ENCODE results near the gene IMMP1L. TPM values are rescaled to one million over a fixed set of nuclear protein-coding genes. Genes with fewer than 3 reads are reported as not detected.

Gene IMMP1L
- total and polyA plus RNA-seq, 8 donors, result 3.1 to 46.3 (median 25.9) TPM

DNA sequence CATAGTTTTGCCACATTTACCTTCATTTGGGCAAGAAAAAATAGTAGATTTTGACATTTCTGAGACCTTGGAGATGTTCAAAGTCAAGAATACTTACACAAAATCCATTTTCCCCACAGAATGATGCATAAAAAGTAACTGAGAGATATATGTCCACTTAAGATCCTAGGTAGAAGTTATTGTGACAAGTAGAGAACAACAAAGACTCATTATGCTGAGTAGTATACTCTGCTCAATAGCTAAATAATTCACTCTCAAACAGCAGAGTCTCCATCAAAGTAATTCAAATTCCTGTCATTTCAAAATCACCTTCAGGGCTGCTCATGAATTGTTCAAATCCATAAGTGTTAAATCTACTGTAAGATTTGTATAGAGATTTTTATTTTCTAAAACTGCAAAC lies 35.3 kb downstream of the IMMP1L start:
- Histone ChIP-seq H3K36me3 (no peaks in the 10 kb centered on the region), H3K9me3 (no peaks in the 10 kb centered on the region), H3K27ac (no peak overlapping the region), H3K4me1 (no peaks in the 10 kb centered on the region), H3K4me3 (no peak overlapping the region), H3K27me3 (no peaks in the 10 kb centered on the region)
- TF ChIP-seq, protein P1, sequence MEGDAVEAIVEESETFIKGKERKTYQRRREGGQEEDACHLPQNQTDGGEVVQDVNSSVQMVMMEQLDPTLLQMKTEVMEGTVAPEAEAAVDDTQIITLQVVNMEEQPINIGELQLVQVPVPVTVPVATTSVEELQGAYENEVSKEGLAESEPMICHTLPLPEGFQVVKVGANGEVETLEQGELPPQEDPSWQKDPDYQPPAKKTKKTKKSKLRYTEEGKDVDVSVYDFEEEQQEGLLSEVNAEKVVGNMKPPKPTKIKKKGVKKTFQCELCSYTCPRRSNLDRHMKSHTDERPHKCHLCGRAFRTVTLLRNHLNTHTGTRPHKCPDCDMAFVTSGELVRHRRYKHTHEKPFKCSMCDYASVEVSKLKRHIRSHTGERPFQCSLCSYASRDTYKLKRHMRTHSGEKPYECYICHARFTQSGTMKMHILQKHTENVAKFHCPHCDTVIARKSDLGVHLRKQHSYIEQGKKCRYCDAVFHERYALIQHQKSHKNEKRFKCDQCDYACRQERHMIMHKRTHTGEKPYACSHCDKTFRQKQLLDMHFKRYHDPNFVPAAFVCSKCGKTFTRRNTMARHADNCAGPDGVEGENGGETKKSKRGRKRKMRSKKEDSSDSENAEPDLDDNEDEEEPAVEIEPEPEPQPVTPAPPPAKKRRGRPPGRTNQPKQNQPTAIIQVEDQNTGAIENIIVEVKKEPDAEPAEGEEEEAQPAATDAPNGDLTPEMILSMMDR (IDR thresholded peaks at IDR 0.05), result no peak
- no peak for TF ChIP-seq POLR2A (IDR thresholded peaks at IDR 0.05)
- no peak for TF ChIP-seq EP300 (IDR thresholded peaks at IDR 0.05)
- no peak for TF ChIP-seq POLR2AphosphoS5 (IDR thresholded peaks at IDR 0.05)
- DNase-seq, result no peak
- intact Hi-C loops (cut with DNase I; ENCODE audit: low total_unique reads), result no loop called here

DNA sequence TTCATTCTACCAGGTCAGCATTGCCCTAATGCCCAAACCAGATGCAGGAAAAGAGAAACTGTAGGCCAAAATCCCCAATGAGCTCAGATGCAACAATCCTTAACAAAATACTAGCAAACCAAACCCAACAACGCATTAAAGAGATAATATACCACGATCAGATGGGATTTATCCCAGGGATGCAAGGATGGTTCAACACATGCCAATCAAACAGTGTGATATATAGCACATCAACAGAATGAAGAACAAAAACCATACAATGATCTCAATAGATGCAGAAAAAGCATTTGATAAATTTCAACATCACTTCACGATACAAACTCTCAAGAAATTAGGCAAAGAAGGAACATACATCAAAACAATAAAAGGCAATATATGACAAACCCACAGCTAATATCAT lies 45.0 kb downstream of the IMMP1L start:
- 97 to 99% (median 98%) methylated on average over 3 of the region's 3 CpGs for WGBS, 5 donors
- intact Hi-C loops (cut with DNase I; ENCODE audit: low total_unique reads), result no loop called here
- no peak for TF ChIP-seq POLR2A (IDR thresholded peaks at IDR 0.05)
- TF ChIP-seq EP300 (IDR thresholded peaks at IDR 0.05), result no peak
- no peak for TF ChIP-seq POLR2AphosphoS5 (IDR thresholded peaks at IDR 0.05)
- TF ChIP-seq, protein P1 (IDR thresholded peaks at IDR 0.05), result no peak

DNA sequence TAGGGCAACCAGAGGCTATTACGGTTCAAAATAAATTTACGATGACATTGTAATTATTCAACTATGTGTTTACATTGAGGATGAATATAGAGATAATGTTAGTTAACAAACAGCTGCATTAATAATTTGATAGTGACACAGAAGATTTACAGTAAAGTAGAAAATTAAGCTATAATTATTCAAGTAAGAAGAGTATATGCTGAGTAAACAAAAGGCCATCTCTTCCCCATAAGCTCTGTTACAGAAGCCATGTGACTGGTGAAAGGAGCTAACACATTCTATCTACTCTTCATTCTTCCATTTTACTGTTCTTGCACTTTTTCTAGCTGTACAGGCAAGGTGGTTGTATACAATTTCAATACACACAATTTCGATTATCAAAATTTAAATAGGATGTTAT lies 54.2 kb downstream of the IMMP1L start:
- Histone ChIP-seq H3K4me3 (no peak overlapping the region), H3K27me3 (no peaks in the 10 kb centered on the region), H3K27ac (no peak overlapping the region), H3K9me3 (no peaks in the 10 kb centered on the region), H3K36me3 (peaks cover 0 to 22% (median 12%) of the 10 kb centered on the region in 4 donors), H3K4me1 (no peaks in the 10 kb centered on the region)
- no peak for TF ChIP-seq POLR2AphosphoS5 (IDR thresholded peaks at IDR 0.05)
- no peak for TF ChIP-seq POLR2A (IDR thresholded peaks at IDR 0.05)
- TF ChIP-seq, protein P1 (IDR thresholded peaks at IDR 0.05), result no peak
- TF ChIP-seq EP300 (IDR thresholded peaks at IDR 0.05), result no peak
- intact Hi-C loops (cut with DNase I; ENCODE audit: low total_unique reads), result no loop called here
- DNase-seq, result no peak
- 86 to 92% (median 89%) methylated on average over 3 of the region's 3 CpGs for WGBS, 5 donors

More for the DNA sequence above, 45.0 kb downstream of the IMMP1L start:
- H3K4me3 ChIP-seq, result no peak overlapping the region
- H3K27me3 ChIP-seq, result no peaks in the 10 kb centered on the region
- no peak for DNase-seq
- H3K4me1 ChIP-seq, result no peaks in the 10 kb centered on the region
- peaks cover 0 to 27% (median 8%) of the 10 kb centered on the region in 4 donors for H3K9me3 ChIP-seq
- no peak overlapping the region for H3K27ac ChIP-seq
- peaks cover 0 to 20% (median 12%) of the 10 kb centered on the region in 4 donors for H3K36me3 ChIP-seq

DNA sequence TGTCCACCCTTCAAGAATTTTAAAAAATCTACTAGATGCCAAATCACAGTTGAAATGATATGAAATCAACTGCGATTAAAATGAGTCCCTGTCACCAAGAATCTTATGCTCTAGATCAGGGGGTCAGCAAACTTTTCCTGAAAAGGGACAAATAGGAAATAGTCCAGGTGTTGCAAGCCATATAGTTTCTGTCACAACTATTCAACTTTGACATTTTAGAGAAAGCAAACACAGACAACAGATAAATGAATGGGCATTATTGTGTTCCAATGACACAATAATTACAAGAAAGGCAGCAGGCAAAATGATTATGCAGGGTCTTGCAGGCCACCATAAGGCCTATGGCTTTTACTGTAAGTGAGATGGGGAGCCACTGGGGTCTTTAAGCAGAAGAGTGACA lies 58.6 kb downstream of the IMMP1L start:
- Histone ChIP-seq H3K9me3 (no peaks in the 10 kb centered on the region), H3K4me1 (no peaks in the 10 kb centered on the region), H3K27ac (no peak overlapping the region), H3K36me3 (peaks cover 0 to 17% (median 7%) of the 10 kb centered on the region in 4 donors), H3K4me3 (no peak overlapping the region), H3K27me3 (no peaks in the 10 kb centered on the region)
- 89 to 100% (median 97%) methylated on average over 1 of the region's 1 CpG for WGBS, 5 donors
- DNase-seq, result no peak
- TF ChIP-seq POLR2AphosphoS5 (IDR thresholded peaks at IDR 0.05), result no peak
- TF ChIP-seq, protein P1 (IDR thresholded peaks at IDR 0.05), result no peak
- no peak for TF ChIP-seq EP300 (IDR thresholded peaks at IDR 0.05)
- no peak for TF ChIP-seq POLR2A (IDR thresholded peaks at IDR 0.05)
- intact Hi-C loops (cut with DNase I; ENCODE audit: low total_unique reads), result no loop called here

Measured in stomach (tissue), 9 donors.